ENCODE measurements around the gene SPRYD4.

SPRYD4 gene

GRCh38 chr12:56451147-56451546 is 17.2 kb upstream of the SPRYD4 start:
- ChIA-PET POLR2A (interaction anchor here (0.8 kb wide), 1 partner anchor 231 kb away, joined by 6 read pairs; no protein-coding TSS in a partner anchor), CTCF (interaction anchor here (1.2 to 3.4 kb wide), 3 partner anchors 9 to 92 kb away, joined by 3 to 34 read pairs (median 3); partner anchors contain the start of gene STAT2)
- TF ChIP-seq CTCF (IDR thresholded peaks at IDR 0.05; ENCODE audit: control extremely low read depth, extremely low read depth, low read depth, missing control alignments): no peak
- no peak for DNase-seq (ENCODE audit: extremely low spot score)

GRCh38 chr12:56454557-56454956 is 13.8 kb upstream of the SPRYD4 start, which contains the start of gene MIP:
MIP (minus strand) TSS chr12:56454657; CDS start chr12:56454613, 44 bp downstream.
- TF ChIP-seq CTCF (IDR thresholded peaks at IDR 0.05; ENCODE audit: control extremely low read depth, extremely low read depth, low read depth, missing control alignments): no peak
- DNase-seq (ENCODE audit: extremely low spot score): no peak
- POLR2A ChIA-PET: no interaction called here
- CTCF ChIA-PET: interaction anchor here (0.6 to 2.0 kb wide), 4 partner anchors 8 to 262 kb away, joined by 3 to 13 read pairs (median 3); no protein-coding TSS in a partner anchor

GRCh38 chr12:56457817-56458216 is 10.6 kb upstream of the SPRYD4 start:
- POLR2A ChIA-PET: interaction anchor here (0.6 kb wide), 1 partner anchor 224 kb away, joined by 7 read pairs; no protein-coding TSS in a partner anchor

GRCh38 chr12:56461235-56462159 is 6.9 kb upstream of the SPRYD4 start:
- ChIA-PET POLR2A (interaction anchor here (0.7 kb wide), 1 partner anchor 14 kb away, joined by 3 read pairs; no protein-coding TSS in a partner anchor), CTCF (interaction anchor here (0.6 to 3.8 kb wide), 16 partner anchors 13 to 341 kb away, joined by 3 to 30 read pairs (median 3); partner anchors contain the start of genes ANKRD52, PAN2, SMARCC2 and STAT2)
- no peak for TF ChIP-seq CTCF (IDR thresholded peaks at IDR 0.05; ENCODE audit: control extremely low read depth, extremely low read depth, low read depth, missing control alignments)
- DNase-seq (ENCODE audit: extremely low spot score): no peak

More at GRCh38 chr12:56457817-56458216, 10.6 kb upstream of the SPRYD4 start:
- CTCF ChIA-PET: interaction anchor here (2.4 to 3.2 kb wide), 2 partner anchors 9 to 11 kb away, joined by 11 to 12 read pairs; partner anchors contain the start of genes SPRYD4 and TIMELESS
- TF ChIP-seq CTCF (IDR thresholded peaks at IDR 0.05; ENCODE audit: control extremely low read depth, extremely low read depth, low read depth, missing control alignments): no peak
- no peak for DNase-seq (ENCODE audit: extremely low spot score)

GRCh38 chr12:56462565-56462964 is 5.8 kb upstream of the SPRYD4 start:
- POLR2A ChIA-PET: no interaction called here
- DNase-seq (ENCODE audit: extremely low spot score): no peak
- CTCF ChIA-PET: interaction anchor here (0.7 to 3.8 kb wide), 13 partner anchors 9 to 344 kb away, joined by 3 to 42 read pairs (median 10); partner anchors contain the start of genes CNPY2, COQ10A, SMARCC2 and STAT2
- no peak for TF ChIP-seq CTCF (IDR thresholded peaks at IDR 0.05; ENCODE audit: control extremely low read depth, extremely low read depth, low read depth, missing control alignments)

Measured in GM10248 (cell line).